Measurements from ENCODE around the gene PSORS1C1. TPM values are rescaled to one million over a fixed set of nuclear protein-coding genes. Genes with fewer than 3 reads are reported as not detected.

PSORS1C1 gene
- total RNA-seq, 2 experiments from 2014 or later: not detected

DNA sequence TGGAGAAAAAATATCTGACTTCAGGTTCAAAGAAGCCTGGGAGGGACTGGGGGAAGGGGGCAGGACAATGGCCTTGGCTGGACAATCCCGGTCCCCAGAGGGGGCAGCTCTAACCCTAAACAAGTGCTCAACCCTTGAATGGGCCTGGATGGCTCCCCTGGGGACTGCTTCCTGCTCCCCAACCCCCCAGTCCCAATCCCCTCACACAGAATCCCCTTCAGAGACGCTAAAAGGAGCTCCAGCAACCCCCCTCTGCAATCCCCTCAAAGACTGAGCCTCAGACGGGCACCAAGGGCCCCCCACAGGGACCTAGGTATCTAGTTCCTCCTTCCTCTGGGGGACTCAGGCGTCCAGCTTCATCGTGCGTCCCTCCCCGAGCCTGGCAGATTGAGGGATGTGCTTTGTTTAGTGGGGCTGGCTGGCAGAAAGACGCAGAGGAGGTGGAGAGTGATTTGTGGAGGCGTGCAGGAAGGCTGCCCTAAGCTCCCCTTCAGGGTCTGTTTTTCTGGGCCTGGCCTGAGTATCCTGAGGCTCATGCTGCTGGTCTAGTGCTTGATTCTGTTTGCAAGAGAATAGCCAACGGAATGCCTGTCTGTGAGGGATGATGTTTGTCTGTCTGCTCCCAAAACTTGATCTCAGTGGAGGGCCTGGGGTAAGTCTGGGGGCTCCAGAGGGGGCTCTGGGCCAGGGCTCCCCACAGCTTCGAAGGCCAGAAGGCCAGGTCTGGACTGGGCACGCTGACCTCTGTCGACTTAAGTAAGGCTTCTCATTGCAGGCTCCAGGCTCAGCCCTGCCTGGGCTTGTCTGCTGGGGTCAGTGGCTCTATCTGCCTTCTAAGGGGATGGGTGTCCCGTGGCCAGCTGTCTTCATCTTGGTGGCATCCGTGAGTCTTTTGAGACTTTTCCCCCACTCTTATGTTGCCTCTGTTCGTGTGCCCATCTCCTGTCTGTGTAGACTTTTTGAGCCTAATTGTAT is 57.6 kb downstream of the PSORS1C1 start:
- Histone ChIP-seq H3K9me3 (ENCODE audit: low read length) (no peaks in the 10 kb centered on the region), H3K36me3 (ENCODE audit: insufficient read depth, low read length) (no peaks in the 10 kb centered on the region), H3K27ac (ENCODE audit: low read depth, low read length, poor library complexity, severe bottlenecking) (no peak overlapping the region), H3K4me1 (ENCODE audit: insufficient read depth, low read length, poor library complexity, severe bottlenecking) (no peaks in the 10 kb centered on the region), H3K9me2 (ENCODE audit: insufficient read depth, low read length) (no peaks in the 10 kb centered on the region), H4K20me1 (ENCODE audit: insufficient read depth, low read length) (no peaks in the 10 kb centered on the region), H3K4me3 (ENCODE audit: low read depth, low read length, poor library complexity, severe bottlenecking) (no peak overlapping the region), H3K79me2 (ENCODE audit: insufficient read depth, low read depth, low read length) (no peaks in the 10 kb centered on the region), H3K4me2 (ENCODE audit: low read length) (no peak overlapping the region), H2AFZ (ENCODE audit: low read length) (no peak overlapping the region)
- CTCF ChIA-PET (ENCODE audit: unreplicated experiment): no interaction called here
- DNase-seq (ENCODE audit: low spot score): no peak
- intact Hi-C loops (cut with micrococcal nuclease; ENCODE audit: unreplicated experiment): no loop called here
- no TSS peak for BruUV-seq (replicated peaks)
- TF ChIP-seq EZH2phosphoT487 (IDR thresholded peaks at IDR 0.05; ENCODE audit: borderline replicate concordance, low read depth, low read length) (no peak), CTCF (conservative IDR thresholded peaks at IDR 0.05; ENCODE audit: low read length) (no peak)
- POLR2A ChIA-PET: interaction anchor here (0.6 kb wide), 1 partner anchor 192 kb away, joined by 4 read pairs; no protein-coding TSS in a partner anchor

- no peak overlapping the region for H2AFZ ChIP-seq (ENCODE audit: low read length)
- H3K4me1 ChIP-seq (ENCODE audit: insufficient read depth, low read length, poor library complexity, severe bottlenecking): peaks cover under 1% of the 10 kb centered on the region
- no peaks in the 10 kb centered on the region for H3K36me3 ChIP-seq (ENCODE audit: insufficient read depth, low read length)
- H4K20me1 ChIP-seq (ENCODE audit: insufficient read depth, low read length): no peaks in the 10 kb centered on the region
- H3K4me2 ChIP-seq (ENCODE audit: low read length): no peak overlapping the region
- no peaks in the 10 kb centered on the region for H3K9me3 ChIP-seq (ENCODE audit: low read length)
- intact Hi-C loops (cut with micrococcal nuclease; ENCODE audit: unreplicated experiment): no loop called here
- H3K79me2 ChIP-seq (ENCODE audit: insufficient read depth, low read depth, low read length): no peaks in the 10 kb centered on the region
- POLR2A ChIA-PET: interaction anchor here (0.6 kb wide), 1 partner anchor 193 kb away, joined by 4 read pairs; no protein-coding TSS in a partner anchor
- DNase-seq (ENCODE audit: low spot score): no peak
- no peaks in the 10 kb centered on the region for H3K9me2 ChIP-seq (ENCODE audit: insufficient read depth, low read length)
- BruUV-seq (replicated peaks): no TSS peak
- H3K27ac ChIP-seq (ENCODE audit: low read depth, low read length, poor library complexity, severe bottlenecking): no peak overlapping the region
- no peak for TF ChIP-seq EZH2phosphoT487 (IDR thresholded peaks at IDR 0.05; ENCODE audit: borderline replicate concordance, low read depth, low read length)
- no peak for TF ChIP-seq CTCF (conservative IDR thresholded peaks at IDR 0.05; ENCODE audit: low read length)
- CTCF ChIA-PET (ENCODE audit: unreplicated experiment): no interaction called here
- no peak overlapping the region for H3K4me3 ChIP-seq (ENCODE audit: low read depth, low read length, poor library complexity, severe bottlenecking)
Measured at GRCh38 chr6:31172973-31173384, 58.4 kb downstream of the PSORS1C1 start.

- BruUV-seq (replicated peaks): no TSS peak
- H3K4me3 ChIP-seq (ENCODE audit: low read depth, low read length, poor library complexity, severe bottlenecking): no peak overlapping the region
- no peak overlapping the region for H3K4me2 ChIP-seq (ENCODE audit: low read length)
- H4K20me1 ChIP-seq (ENCODE audit: insufficient read depth, low read length): no peaks in the 10 kb centered on the region
- no peaks in the 10 kb centered on the region for H3K9me3 ChIP-seq (ENCODE audit: low read length)
- intact Hi-C loops (cut with micrococcal nuclease; ENCODE audit: unreplicated experiment): no loop called here
- DNase-seq (ENCODE audit: low spot score): no peak
- POLR2A ChIA-PET: interaction anchor here (0.6 kb wide), 1 partner anchor 118 kb away, joined by 3 read pairs; no protein-coding TSS in a partner anchor
- no peaks in the 10 kb centered on the region for H3K36me3 ChIP-seq (ENCODE audit: insufficient read depth, low read length)
- H3K27ac ChIP-seq (ENCODE audit: low read depth, low read length, poor library complexity, severe bottlenecking): no peak overlapping the region
- peaks cover 5% of the 10 kb centered on the region for H3K4me1 ChIP-seq (ENCODE audit: insufficient read depth, low read length, poor library complexity, severe bottlenecking)
- CTCF ChIA-PET (ENCODE audit: unreplicated experiment): no interaction called here
- TF ChIP-seq CTCF (conservative IDR thresholded peaks at IDR 0.05; ENCODE audit: low read length) (no peak), EZH2phosphoT487 (IDR thresholded peaks at IDR 0.05; ENCODE audit: borderline replicate concordance, low read depth, low read length) (no peak)
- H3K79me2 ChIP-seq (ENCODE audit: insufficient read depth, low read depth, low read length): no peaks in the 10 kb centered on the region
- no peak overlapping the region for H2AFZ ChIP-seq (ENCODE audit: low read length)
- H3K9me2 ChIP-seq (ENCODE audit: insufficient read depth, low read length): no peaks in the 10 kb centered on the region
Measured at GRCh38 chr6:31173406-31173805, 58.8 kb downstream of the PSORS1C1 start.

Measured in OCI-LY7 (cell line).